Aorta (tissue), 5 donors: ENCODE results near the gene STX16. TPM values are rescaled to one million over a fixed set of nuclear protein-coding genes. Genes with fewer than 3 reads are reported as not detected.
A peak's percentile ranks its signal among the peaks of the same experiment; 100 is the strongest.
"Not testable (repeated sequence)": the region's sequence is repeated elsewhere in the genome, so short reads cannot be mapped to it uniquely, and the experiment has no call there.

Source experiments
- ATAC-seq: fragments of 200-7000 bp; cut with Tn5 transposase; one replicate; pipeline ENCODE4 v1.9.1; 2022; ENCODE audit warnings: moderate library complexity; ENCODE audit not compliant: low FRiP score
- DNase-seq, 2 donors: peaks; one replicate each; pipeline ENCODE4 v3.0.0-alpha.2; 2020
- H3K27ac ChIP-seq, 2 donors: one replicate each; pipeline ENCODE4 v1.5.1; 2013; ENCODE audit warnings: low read length in 2 of 2, mild to moderate bottlenecking in 2 of 2, moderate library complexity in 2 of 2, control low read depth in 1 of 2, inconsistent platforms in 1 of 2, low read depth in 1 of 2
- H3K27me3 ChIP-seq, 2 donors: one replicate each; pipeline ENCODE4 v1.6.1; 2013; ENCODE audit warnings: control low read depth in 1 of 2, low read length in 1 of 2, mild to moderate bottlenecking in 1 of 2, moderate library complexity in 1 of 2; ENCODE audit not compliant: insufficient read depth in 2 of 2, control insufficient read depth in 1 of 2
- H3K36me3 ChIP-seq, 2 donors: one replicate each; pipeline ENCODE4 v1.6.1; 2013; ENCODE audit warnings: control low read depth in 1 of 2, low read length in 1 of 2, mild to moderate bottlenecking in 1 of 2; ENCODE audit not compliant: insufficient read depth in 2 of 2, control insufficient read depth in 1 of 2
- H3K4me1 ChIP-seq, 2 donors: one replicate each; pipeline ENCODE4 v1.6.1; 2013; ENCODE audit warnings: low read length in 2 of 2, control low read depth in 1 of 2, mild to moderate bottlenecking in 1 of 2, moderate library complexity in 1 of 2; ENCODE audit not compliant: insufficient read depth in 2 of 2, control insufficient read depth in 1 of 2
- H3K4me3 ChIP-seq, 2 donors: one replicate each; pipeline ENCODE4 v1.5.1; 2013; ENCODE audit warnings: low read length in 2 of 2, control low read depth in 1 of 2, mild to moderate bottlenecking in 1 of 2
- H3K9me3 ChIP-seq: one replicate; pipeline ENCODE4 v1.6.1; 2013; ENCODE audit warnings: mild to moderate bottlenecking, low read length; ENCODE audit not compliant: control insufficient read depth
- WGBS, 2 donors: extraction: QIAGEN DNeasy Blood & Tissue Kit; methylation state at CpG; one replicate each; pipeline ENCODE4 v1.1.7; 2013; 5-methylcytosine and 5-hydroxymethylcytosine counted together
- intact Hi-C, 2 donors: fragments of 100-400 bp; cut with DNase I; formaldehyde crosslinking; loops; one replicate each; pipeline versions ENCODE4 v1.14.2 to v1.15.0; 2022
- polyA plus RNA-seq, 2 donors: library from polyadenylated mRNA; stranded (reverse); fragments of 200-250 nt; gene quantifications; one replicate each; pipeline ENCODE4 v1.2.3, GENCODE V29; 2013
- total RNA-seq, 2 donors: library from RNA; stranded (reverse); fragmentation: NEBNext Ultra II Directional; extraction: Animal tissue kit (Norgen Biotek cat#: 25700); gene quantifications; one replicate each; pipeline ENCODE4 v1.2.1, GENCODE V29; 2021
- donor health status: healthy with polysubstance abuse.
- donor health status: Bipolar disorder and iron deficiency.
- donor health status: DM: no; HTN: no; CAD: no.
- donor health status: DM: no; HTN: no; CAD: no.
- donor health status: DM: yes; HTN: yes; CAD: no.

The STX16 gene
- total and polyA plus RNA-seq, 4 donors = 17.9 to 75.7 (median 59.6) TPM

- intact Hi-C loops = no loop called here
- no peak for ATAC-seq
- Histone ChIP-seq H3K4me3 (no peak overlapping the region), H3K9me3 (no peaks in the 10 kb centered on the region), H3K27me3 (no peaks in the 10 kb centered on the region), H3K27ac (no peak overlapping the region), H3K36me3 (no peaks in the 10 kb centered on the region), H3K4me1 (no peaks in the 10 kb centered on the region)
- peak; percentile 30 to 48 for DNase-seq
- WGBS, 2 donors = 61 to 65% methylated on average over 7 of the region's 7 CpGs
Observed at GRCh38 chr20:58719258-58719657, 68.2 kb downstream of the STX16 start.

GRCh38 chr20:58719971-58720371, 68.9 kb downstream of the STX16 start:
- no peaks in the 10 kb centered on the region for H3K27me3 ChIP-seq
- no peaks in the 10 kb centered on the region for H3K9me3 ChIP-seq
- H3K4me1 ChIP-seq = no peaks in the 10 kb centered on the region
- no peaks in the 10 kb centered on the region for H3K36me3 ChIP-seq
- intact Hi-C loops = no loop called here
- 39 to 52% methylated on average over 6 of the region's 6 CpGs for WGBS, 2 donors
- ATAC-seq (no peak), DNase-seq (peak; percentile 29 to 33)
- H3K4me3 ChIP-seq = no peak overlapping the region
- no peak overlapping the region for H3K27ac ChIP-seq

GRCh38 chr20:58720890-58721289, 69.8 kb downstream of the STX16 start:
- H3K36me3 ChIP-seq = no peaks in the 10 kb centered on the region
- DNase-seq (peak in 1 of 2 donors; percentile 19), ATAC-seq (no peak)
- no peaks in the 10 kb centered on the region for H3K4me1 ChIP-seq
- no peak overlapping the region for H3K27ac ChIP-seq
- H3K27me3 ChIP-seq = no peaks in the 10 kb centered on the region
- 91 to 93% methylated on average over 14 of the region's 14 CpGs for WGBS, 2 donors
- no peak overlapping the region for H3K4me3 ChIP-seq
- intact Hi-C loops = no loop called here
- H3K9me3 ChIP-seq = no peaks in the 10 kb centered on the region

- intact Hi-C loops = no loop called here
- no peaks in the 10 kb centered on the region for H3K4me1 ChIP-seq
- H3K27me3 ChIP-seq = no peaks in the 10 kb centered on the region
- DNase-seq = peak; percentile 61 to 77
- H3K4me3 ChIP-seq = no peak overlapping the region
- WGBS, 2 donors = 59 to 64% methylated on average over 22 of the region's 22 CpGs
- H3K36me3 ChIP-seq = no peaks in the 10 kb centered on the region
- no peaks in the 10 kb centered on the region for H3K9me3 ChIP-seq
- ATAC-seq = no peak
- H3K27ac ChIP-seq = no peak overlapping the region
Observed at GRCh38 chr20:58721951-58722778, 71.1 kb downstream of the STX16 start.

- peak in 1 of 2 donors; percentile 37 for DNase-seq
- no peaks in the 10 kb centered on the region for H3K36me3 ChIP-seq
- no peak overlapping the region for H3K27ac ChIP-seq
- H3K4me1 ChIP-seq = no peaks in the 10 kb centered on the region
- WGBS, 2 donors = 61 to 62% methylated on average over 9 of the region's 9 CpGs
- no peaks in the 10 kb centered on the region for H3K9me3 ChIP-seq
- no peak overlapping the region for H3K4me3 ChIP-seq
- ATAC-seq = no peak
- intact Hi-C loops = no loop called here
- no peaks in the 10 kb centered on the region for H3K27me3 ChIP-seq
Observed at GRCh38 chr20:58722877-58723627, 72.0 kb downstream of the STX16 start.

- DNase-seq (peak in 1 of 2 donors; percentile 21), ATAC-seq (no peak)
- Histone ChIP-seq H3K4me3 (no peak overlapping the region), H3K27ac (no peak overlapping the region), H3K9me3 (no peaks in the 10 kb centered on the region), H3K4me1 (no peaks in the 10 kb centered on the region), H3K36me3 (no peaks in the 10 kb centered on the region), H3K27me3 (no peaks in the 10 kb centered on the region)
- intact Hi-C loops = no loop called here
- 84 to 85% methylated on average over 3 of the region's 3 CpGs for WGBS, 2 donors
Observed at GRCh38 chr20:58723628-58723984, 72.5 kb downstream of the STX16 start.

GRCh38 chr20:58726156-58726555, 75.1 kb downstream of the STX16 start:
- H3K27me3 ChIP-seq, H3K4me1 ChIP-seq, H3K4me3 ChIP-seq, ATAC-seq, H3K36me3 ChIP-seq, H3K27ac ChIP-seq, H3K9me3 ChIP-seq, intact Hi-C loops: not testable (repeated sequence)
- peak in 1 of 2 donors; percentile 10 for DNase-seq
- 90 to 91% methylated on average over 2 of the region's 2 CpGs for WGBS, 2 donors
